GM12878 (cell line): ENCODE data around the gene CERT1. TPM values are rescaled to one million over a fixed set of nuclear protein-coding genes. Genes with fewer than 3 reads are reported as not detected.

Experiments
- ATAC-seq: fragments of 200-7000 bp; cut with Tn5 transposase; 3 replicates; pipeline ENCODE4 v1.9.1; 2020; ENCODE audit warnings: mild to moderate bottlenecking, moderate library complexity
- BruUV-seq: library from RNA; stranded (reverse); fragments of 400-500 nt; replicated peaks from 2 replicates; lab custom pipeline; 2021; lab: Mats Ljungman, UMichigan
- CTCF ChIA-PET: fragments of 300-600 bp; sonication (Branson Sonifier 250); formaldehyde crosslinking; extraction: SDS; loops from one replicate; lab custom pipeline; 2021; ENCODE audit warnings: inconsistent platforms; lab: Yijun Ruan, JAX
- POLR2A ChIA-PET: fragments of 350-600 bp; formaldehyde crosslinking; extraction: SDS; loops from one replicate; lab custom pipeline; 2021; ENCODE audit warnings: inconsistent platforms; lab: Charles Lee
- RAD21 ChIA-PET: fragments of 300-600 bp; sonication (Branson Sonifier 250); formaldehyde crosslinking; loops from one replicate; lab custom pipeline; 2023; ENCODE audit warnings: antibody characterized with exemption; ENCODE audit not compliant: unreplicated experiment; lab: Charles Lee
- SMC1A ChIA-PET: fragments of 300-600 bp; sonication (Branson Sonifier 250); formaldehyde crosslinking; loops from one replicate; lab custom pipeline; 2023; ENCODE audit not compliant: unreplicated experiment, uncharacterized antibody; lab: Charles Lee
- DNase-seq: peaks from one replicate; pipeline ENCODE4 v3.0.0-alpha.2; 2011; ENCODE audit warnings: low read depth, low spot score
- FAIRE-seq: peaks from 3 replicates; lab custom pipeline; 2011; peaks lifted over from hg19 to GRCh38; lab: Jason Lieb, UNC
- H2AFZ ChIP-seq: 2 replicates; pipeline ENCODE4 v1.6.0; 2011; ENCODE audit warnings: low read depth, low read length, control low read depth; ENCODE audit not compliant: control insufficient read depth
- H3K27ac ChIP-seq: 2 replicates; pipeline ENCODE4 v1.5.1; 2011; ENCODE audit warnings: control low read depth; ENCODE audit not compliant: control insufficient read depth, insufficient read depth
- H3K27me3 ChIP-seq, 2 experiments: replicated peaks in 1 of 2; 2 replicates each; pipeline versions ENCODE4 v1.6.0 to v1.6.1; 2011; ENCODE audit warnings: low read length in 1 of 2; ENCODE audit not compliant: control insufficient read depth in 2 of 2, insufficient read depth in 2 of 2
- H3K36me3 ChIP-seq, 2 experiments: 2 replicates each; pipeline ENCODE4 v1.5.1; 2011; ENCODE audit warnings: low read length in 1 of 2; ENCODE audit not compliant: control insufficient read depth in 2 of 2, insufficient read depth in 2 of 2
- H3K4me1 ChIP-seq: 2 replicates; pipeline ENCODE4 v1.6.1; 2011; ENCODE audit warnings: mild to moderate bottlenecking, low read length, moderate library complexity, mixed read lengths; ENCODE audit not compliant: control insufficient read depth, insufficient read depth
- H3K4me2 ChIP-seq: 2 replicates; pipeline ENCODE4 v1.6.0; 2011; ENCODE audit warnings: control low read depth; ENCODE audit not compliant: control insufficient read depth, insufficient read depth
- H3K4me3 ChIP-seq: fragments of 200-600 bp; sonication (generic); 2 replicates; pipeline ENCODE4 v1.5.1; 2016
- H3K79me2 ChIP-seq: 2 replicates; pipeline ENCODE4 v1.6.0; 2011; ENCODE audit warnings: low read length; ENCODE audit not compliant: control insufficient read depth, insufficient read depth
- H3K9ac ChIP-seq: 2 replicates; pipeline ENCODE4 v1.8.0; 2011; ENCODE audit warnings: low read length, control low read depth, mixed read lengths; ENCODE audit not compliant: control insufficient read depth, insufficient read depth
- H3K9me3 ChIP-seq: replicated peaks from 3 replicates; pipeline ENCODE4 v1.5.1; 2011; ENCODE audit warnings: mild to moderate bottlenecking, low read length; ENCODE audit not compliant: control insufficient read depth, insufficient read depth
- H4K20me1 ChIP-seq: 2 replicates; pipeline ENCODE4 v1.6.0; 2011; ENCODE audit not compliant: control insufficient read depth, insufficient read depth
- ASH2L ChIP-seq: fragments of 300-600, 200-600 bp; sonication (generic); IDR thresholded peaks from 2 replicates; pipeline ENCODE4 v1.6.1; 2017; ENCODE audit warnings: low read depth, mild to moderate bottlenecking, borderline replicate concordance
- BHLHE40 ChIP-seq, 2 experiments: fragments of 450-650 bp in 1 of 2; IDR thresholded peaks; 2 replicates each; pipeline ENCODE4 v1.6.1; 2011 to 2017; ENCODE audit warnings: low read depth in 2 of 2, borderline replicate concordance in 1 of 2, improper control_type of control experiment in 1 of 2, low read length in 1 of 2, mild to moderate bottlenecking in 1 of 2
- LARP7 ChIP-seq: fragments of 450-650 bp; IDR thresholded peaks from 2 replicates; pipeline ENCODE4 v1.6.1; 2017; ENCODE audit warnings: mild to moderate bottlenecking
- NFXL1 ChIP-seq: fragments of 450-650 bp; IDR thresholded peaks from 2 replicates; pipeline ENCODE4 v1.6.1; 2017; ENCODE audit warnings: antibody characterized with exemption, mild to moderate bottlenecking, borderline replicate concordance
- PAX8 ChIP-seq: fragments of 450-650 bp; IDR thresholded peaks from 2 replicates; pipeline ENCODE4 v1.6.1; 2017; ENCODE audit warnings: mild to moderate bottlenecking, moderate library complexity
- RAD51 ChIP-seq: fragments of 450-650 bp; IDR thresholded peaks from 2 replicates; pipeline ENCODE4 v1.6.1; 2016; ENCODE audit warnings: moderate library complexity, mild to moderate bottlenecking, inconsistent platforms
- ZNF24 ChIP-seq: fragments of 450-650 bp; IDR thresholded peaks from 2 replicates; pipeline ENCODE4 v1.6.1; 2017; ENCODE audit warnings: antibody characterized with exemption, mild to moderate bottlenecking
- ZNF622 ChIP-seq: fragments of 450-650 bp; IDR thresholded peaks from 2 replicates; pipeline ENCODE4 v1.6.1; 2017; ENCODE audit warnings: mild to moderate bottlenecking, inconsistent platforms
- ZNF687 ChIP-seq: fragments of 450-650 bp; IDR thresholded peaks from 2 replicates; pipeline ENCODE4 v1.6.1; 2017; ENCODE audit warnings: mild to moderate bottlenecking, moderate library complexity
- WGBS: methylation state at CpG from one replicate; pipeline ENCODE4 v1.1.6; 2016; ENCODE audit warnings: low lambda C conversion rate; ENCODE audit not compliant: insufficient replicate concordance, insufficient coverage; ENCODE audit errors: missing lambda C conversion rate; 5-methylcytosine and 5-hydroxymethylcytosine counted together
- in situ Hi-C: fragments of 300-500 bp; cut with MboI; formaldehyde crosslinking; loops from 9 replicates; pipeline ENCODE4 v1.14.3; 2018; ENCODE audit warnings: mixed read lengths
- intact Hi-C: fragments of 100-400 bp; cut with micrococcal nuclease; formaldehyde crosslinking; loops from one replicate; pipeline ENCODE4 v1.14.2; 2022; ENCODE audit not compliant: unreplicated experiment
- polyA plus RNA-seq, 11 experiments: library from polyadenylated mRNA; depleted of rRNA in 4 of 11; unstranded in 6 of 11; stranded (reverse) in 5 of 11; fragments of >200 nt; fragmentation: Nextera tagmentation in 4 of 11; fragmentation: Illumina TruSeq in 1 of 11; extraction: Ambion mirVana in 4 of 11; extraction: Trizol in 1 of 11; gene quantifications; 1 replicate in 1 of 11; 2 replicates in 10 of 11; pipeline versions ENCODE4 v1.2.1 to v1.2.3, GENCODE V29; 2011 to 2016; ENCODE audit warnings: inconsistent platforms in 2 of 11, missing spikeins in 2 of 11, low read depth in 1 of 11
- total RNA-seq, 4 experiments: library from RNA; depleted of rRNA in 3 of 4; stranded (reverse); fragments of >200 nt in 3 of 4; fragmentation: Illumina TruSeq in 1 of 4; extraction: Trizol in 1 of 4; gene quantifications; 2 replicates each; pipeline versions ENCODE4 v1.2.1 to v1.2.3, GENCODE V29; 2013 to 2021

Gene CERT1
- total and polyA plus RNA-seq, 10 of the 15 experiments (the other 5 are each of a cell fraction or from before 2014, with no cell fraction given): 7.7 to 36.7 (median 25.6) TPM

- Histone ChIP-seq H2AFZ (peak overlapping the region; percentile 29), H3K9ac (peak overlapping the region; percentile 91), H3K4me3 (peak overlapping the region; percentile 98), H3K4me1 (no peaks in the 10 kb centered on the region), H3K27ac (peak overlapping the region; percentile 76), H3K4me2 (peak overlapping the region; percentile 26), H4K20me1 (no peaks in the 10 kb centered on the region), H3K27me3 (no peaks in the 10 kb centered on the region), H3K79me2 (peaks cover 95% of the 10 kb centered on the region), H3K36me3 (peaks cover 0 to 2% of the 10 kb centered on the region in 2 experiments; a peak in 1 of 4 replicates), H3K9me3 (no peaks in the 10 kb centered on the region; the same call in 1 of the 3 replicates)
- CTCF ChIA-PET: interaction anchor here (0.8 to 2.8 kb wide), 7 partner anchors 10 to 173 kb away, joined by 3 to 13 read pairs (median 4); partner anchors contain the start of gene HMGCR
- WGBS: 0% methylated on average over 1 of the region's 1 CpG
- TF ChIP-seq NFXL1: no peak
- no peak for TF ChIP-seq ZNF622
- no peak for TF ChIP-seq ZNF687
- peak; percentile 61 for TF ChIP-seq RAD51
- TF ChIP-seq ZNF24: no peak
- no peak for TF ChIP-seq ASH2L
- TF ChIP-seq PAX8: no peak
- no peak for TF ChIP-seq LARP7
- peak in 1 of 2 experiments; percentile 25; a peak in 1 of 4 replicates for TF ChIP-seq BHLHE40 (IDR thresholded peaks at IDR 0.05; ENCODE audit: borderline replicate concordance in 1 of 2, low read depth in 2 of 2, low read length in 1 of 2)
- DNase-seq: no peak
- FAIRE-seq: no peak
- intact Hi-C loops (loop anchor here (2.0 to 10.0 kb wide), 4 partner anchors 57 to 275 kb away; partner anchors contain the start of genes ANKRD31 and HMGCR), in situ Hi-C loops (loop anchor here (10.0 kb wide), 1 partner anchor 55 kb away; no protein-coding TSS in a partner anchor)
- BruUV-seq: no TSS peak
- no peak for ATAC-seq
- RAD21 ChIA-PET: interaction anchor here (0.6 to 11.3 kb wide), 14 partner anchors 10 to 274 kb away, joined by 3 to 123 read pairs (median 5); partner anchors contain the start of genes ANKRD31 and HMGCR
- POLR2A ChIA-PET: interaction anchor here (1.0 to 6.1 kb wide), 7 partner anchors 9 to 173 kb away, joined by 3 to 44 read pairs (median 9); partner anchors contain the start of gene HMGCR
- SMC1A ChIA-PET: interaction anchor here (0.8 to 6.8 kb wide), 21 partner anchors 8 to 207 kb away, joined by 3 to 90 read pairs (median 4); partner anchors contain the start of genes HMGCR and POC5
Measured at GRCh38 chr5:75509956-75510355, 1.5 kb downstream of the CERT1 start.
